Mesothelial cell of epicardium (in vitro differentiated cells): ENCODE data around the gene LRRC8D. TPM values are rescaled to one million over a fixed set of nuclear protein-coding genes. Genes with fewer than 3 reads are reported as not detected.

Source experiments
- DNase-seq, 2 experiments: peaks; one replicate each; pipeline ENCODE4 v3.0.0; 2021; ENCODE audit warnings: low spot score in 2 of 2; ENCODE audit not compliant: unreplicated experiment in 2 of 2
- H3K27ac Mint-ChIP-seq: 2 replicates; pipeline ENCODE4 v1.8.0; 2021; ENCODE audit warnings: mixed read lengths
- H3K27me3 Mint-ChIP-seq: 2 replicates; pipeline ENCODE4 v1.8.0; 2021; ENCODE audit warnings: low read depth, mixed read lengths
- H3K36me3 Mint-ChIP-seq: 2 replicates; pipeline ENCODE4 v1.8.0; 2021; ENCODE audit warnings: mixed read lengths
- H3K4me1 Mint-ChIP-seq: 2 replicates; pipeline ENCODE4 v1.8.0; 2021; ENCODE audit warnings: mixed read lengths
- H3K4me3 Mint-ChIP-seq: 2 replicates; pipeline ENCODE4 v1.8.0; 2021; ENCODE audit warnings: mild to moderate bottlenecking, moderate library complexity, mixed read lengths
- H3K9me3 Mint-ChIP-seq: 2 replicates; pipeline ENCODE4 v1.8.0; 2021; ENCODE audit warnings: mixed read lengths
- CTCF ChIP-seq: fragments of 200-600 bp; sonication (generic); IDR thresholded peaks from one replicate; pipeline ENCODE4 v1.5.0; 2021; ENCODE audit warnings: antibody characterized with exemption; ENCODE audit not compliant: unreplicated experiment
- total RNA-seq: library from RNA; stranded (reverse); gene quantifications from 3 replicates; pipeline ENCODE4 v1.2.1, GENCODE V29; 2021

Gene LRRC8D
- total RNA-seq, 1 donor from 2014 or later = 22.6 TPM

GRCh38 chr1:89898695-89899470 is 78.1 kb downstream of the LRRC8D start:
- Mint-ChIP-seq H3K36me3 (no peaks in the 10 kb centered on the region), H3K27ac (no peak overlapping the region), H3K4me1 (peaks cover 6% of the 10 kb centered on the region), H3K27me3 (no peaks in the 10 kb centered on the region), H3K4me3 (no peak overlapping the region), H3K9me3 (no peaks in the 10 kb centered on the region)
- no peak for DNase-seq
- no peak for TF ChIP-seq CTCF

- H3K4me3 Mint-ChIP-seq = no peak overlapping the region
- H3K9me3 Mint-ChIP-seq = no peaks in the 10 kb centered on the region
- TF ChIP-seq CTCF = no peak
- H3K36me3 Mint-ChIP-seq = no peaks in the 10 kb centered on the region
- no peaks in the 10 kb centered on the region for H3K27me3 Mint-ChIP-seq
- DNase-seq = no peak
- H3K27ac Mint-ChIP-seq = no peak overlapping the region
- peaks cover 4% of the 10 kb centered on the region for H3K4me1 Mint-ChIP-seq
Observed at GRCh38 chr1:89900323-89900722, 79.5 kb downstream of the LRRC8D start.

- no peak overlapping the region for H3K27ac Mint-ChIP-seq
- no peaks in the 10 kb centered on the region for H3K36me3 Mint-ChIP-seq
- H3K4me1 Mint-ChIP-seq = peaks cover 11% of the 10 kb centered on the region
- no peaks in the 10 kb centered on the region for H3K9me3 Mint-ChIP-seq
- no peak for TF ChIP-seq CTCF
- no peaks in the 10 kb centered on the region for H3K27me3 Mint-ChIP-seq
- DNase-seq = no peak
- H3K4me3 Mint-ChIP-seq = no peak overlapping the region
Observed at GRCh38 chr1:89900791-89901708, 80.2 kb downstream of the LRRC8D start.

- no peak overlapping the region for H3K27ac Mint-ChIP-seq
Observed at GRCh38 chr1:89901957-89902669, 81.3 kb downstream of the LRRC8D start.

More at GRCh38 chr1:89901957-89902669, 81.3 kb downstream of the LRRC8D start:
- no peak for DNase-seq
- Mint-ChIP-seq H3K27me3 (no peaks in the 10 kb centered on the region), H3K4me3 (no peak overlapping the region), H3K36me3 (no peaks in the 10 kb centered on the region), H3K9me3 (no peaks in the 10 kb centered on the region), H3K4me1 (peaks cover 20% of the 10 kb centered on the region)
- TF ChIP-seq CTCF = no peak
